Caki2 (cell line): ENCODE data around the gene CSNK1G2. TPM values are rescaled to one million over a fixed set of nuclear protein-coding genes. Genes with fewer than 3 reads are reported as not detected.

Source experiments
- total RNA-seq: library from RNA; depleted of rRNA; stranded (reverse); fragments of >200 nt; shearing (Covaris generic); gene quantifications from 2 replicates; pipeline ENCODE4 v1.2.3, GENCODE V29; 2014; ENCODE audit warnings: low replicate concordance; rRNA removed

Gene CSNK1G2
- total RNA-seq, 1 experiment from 2014 or later = 32.9 TPM

Other genes starting within 250 kb of the CSNK1G2 start
- gene ONECUT3, start 187.7 kb upstream of the CSNK1G2 start, total RNA-seq = not detected in 2 replicates
- 5.3 and 11.9 TPM in 2 replicates for gene ATP8B3, start 128.9 kb upstream of the CSNK1G2 start, total RNA-seq
- gene REXO1, start 92.7 kb upstream of the CSNK1G2 start, total RNA-seq = 10.5 and 14.4 TPM in 2 replicates
- 9.6 and 15.9 TPM in 2 replicates for gene KLF16, start 77.6 kb upstream of the CSNK1G2 start, total RNA-seq
- 51.1 and 58.3 TPM in 2 replicates for gene ABHD17A, start 55.7 kb upstream of the CSNK1G2 start, total RNA-seq
- gene ADAT3, start 35.8 kb upstream of the CSNK1G2 start, total RNA-seq = 4.2 and 4.7 TPM in 2 replicates
- gene SCAMP4, start 35.8 kb upstream of the CSNK1G2 start, total RNA-seq = 14.1 and 28.0 TPM in 2 replicates
- 56.1 and 65.3 TPM in 2 replicates for gene BTBD2, start 74.5 kb downstream of the CSNK1G2 start, total RNA-seq
- 72.0 and 78.8 TPM in 2 replicates for gene MKNK2, start 110.1 kb downstream of the CSNK1G2 start, total RNA-seq
- 13.3 and 28.9 TPM in 2 replicates for gene MOB3A, start 155.2 kb downstream of the CSNK1G2 start, total RNA-seq
- not detected in 2 replicates for gene IZUMO4, start 155.7 kb downstream of the CSNK1G2 start, total RNA-seq
- 59.0 and 69.3 TPM in 2 replicates for gene AP3D1, start 210.4 kb downstream of the CSNK1G2 start, total RNA-seq
- gene DOT1L, start 222.8 kb downstream of the CSNK1G2 start, total RNA-seq = 5.2 and 7.5 TPM in 2 replicates